HL-60 (cell line): ENCODE measurements around the gene TICAM2.

Experiments used
- DNase-seq, 2 experiments: peaks; one replicate each; pipeline ENCODE4 v3.0.0-alpha.2; 2010 to 2020; ENCODE audit warnings: low read depth in 1 of 2, low spot score in 1 of 2
- H3K27ac ChIP-seq: fragments of 250-450 bp; sonication (Bioruptor Pico); replicated peaks from 2 replicates; pipeline ENCODE4 v1.5.1; 2020; ENCODE audit warnings: mild to moderate bottlenecking, moderate library complexity
- H3K27me3 ChIP-seq: fragments of 250-450 bp; sonication (Bioruptor Pico); 2 replicates; pipeline ENCODE4 v1.5.1; 2021; ENCODE audit warnings: mild to moderate bottlenecking, moderate library complexity; ENCODE audit not compliant: insufficient read depth, poor library complexity, severe bottlenecking
- H3K4me3 ChIP-seq: replicated peaks from 2 replicates; pipeline ENCODE4 v1.5.1; 2011; ENCODE audit warnings: mild to moderate bottlenecking, control low read depth, low read length; ENCODE audit not compliant: insufficient read depth
- GABPA ChIP-seq: IDR thresholded peaks from 2 replicates; pipeline ENCODE4 v1.6.1; 2012; ENCODE audit warnings: low read depth
- POLR2AphosphoS5 ChIP-seq: IDR thresholded peaks from 2 replicates; pipeline ENCODE4 v1.6.1; 2012; ENCODE audit warnings: low read depth
- REST ChIP-seq: IDR thresholded peaks from 2 replicates; pipeline ENCODE4 v1.6.1; 2012; ENCODE audit warnings: low read depth; ENCODE audit not compliant: insufficient replicate concordance
- SPI1 ChIP-seq: IDR thresholded peaks from 2 replicates; pipeline ENCODE4 v1.6.1; 2012; ENCODE audit warnings: low read depth, mild to moderate bottlenecking, borderline replicate concordance
- TF ChIP-seq, protein P1 (sequence below): IDR thresholded peaks from one replicate; pipeline ENCODE4 v1.5.1; 2011; ENCODE audit warnings: low read length, control low read depth, inconsistent platforms; ENCODE audit not compliant: insufficient read depth

Gene TICAM2

DNA sequence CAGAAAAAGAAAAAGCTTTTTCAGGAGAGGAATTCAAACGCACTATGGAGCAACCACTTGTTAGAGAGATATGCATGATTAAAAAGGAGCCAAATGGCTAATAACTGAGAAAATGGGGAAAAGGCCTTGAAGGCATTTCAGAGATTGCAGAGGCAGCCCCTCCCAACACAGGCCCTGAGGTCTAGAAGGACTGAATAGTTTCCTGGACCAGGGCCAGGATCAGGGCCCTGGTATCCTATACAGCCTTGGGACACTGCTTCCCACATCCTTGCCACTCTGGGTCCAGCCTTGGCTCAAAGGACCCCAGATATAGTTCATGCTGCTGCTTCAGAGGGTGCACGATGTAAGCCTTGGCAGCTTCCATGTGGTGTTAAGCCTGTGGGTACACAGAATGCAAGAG is 37.0 kb downstream of the TICAM2 start:
- TF ChIP-seq SPI1 = no peak
- no peak for TF ChIP-seq GABPA
- TF ChIP-seq, protein P1, sequence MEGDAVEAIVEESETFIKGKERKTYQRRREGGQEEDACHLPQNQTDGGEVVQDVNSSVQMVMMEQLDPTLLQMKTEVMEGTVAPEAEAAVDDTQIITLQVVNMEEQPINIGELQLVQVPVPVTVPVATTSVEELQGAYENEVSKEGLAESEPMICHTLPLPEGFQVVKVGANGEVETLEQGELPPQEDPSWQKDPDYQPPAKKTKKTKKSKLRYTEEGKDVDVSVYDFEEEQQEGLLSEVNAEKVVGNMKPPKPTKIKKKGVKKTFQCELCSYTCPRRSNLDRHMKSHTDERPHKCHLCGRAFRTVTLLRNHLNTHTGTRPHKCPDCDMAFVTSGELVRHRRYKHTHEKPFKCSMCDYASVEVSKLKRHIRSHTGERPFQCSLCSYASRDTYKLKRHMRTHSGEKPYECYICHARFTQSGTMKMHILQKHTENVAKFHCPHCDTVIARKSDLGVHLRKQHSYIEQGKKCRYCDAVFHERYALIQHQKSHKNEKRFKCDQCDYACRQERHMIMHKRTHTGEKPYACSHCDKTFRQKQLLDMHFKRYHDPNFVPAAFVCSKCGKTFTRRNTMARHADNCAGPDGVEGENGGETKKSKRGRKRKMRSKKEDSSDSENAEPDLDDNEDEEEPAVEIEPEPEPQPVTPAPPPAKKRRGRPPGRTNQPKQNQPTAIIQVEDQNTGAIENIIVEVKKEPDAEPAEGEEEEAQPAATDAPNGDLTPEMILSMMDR = no peak
- no peak for TF ChIP-seq POLR2AphosphoS5
- no peak for TF ChIP-seq REST
- Histone ChIP-seq H3K27me3 (no peaks in the 10 kb centered on the region), H3K27ac (no peak overlapping the region), H3K4me3 (no peak overlapping the region)
- DNase-seq = no peak

DNA sequence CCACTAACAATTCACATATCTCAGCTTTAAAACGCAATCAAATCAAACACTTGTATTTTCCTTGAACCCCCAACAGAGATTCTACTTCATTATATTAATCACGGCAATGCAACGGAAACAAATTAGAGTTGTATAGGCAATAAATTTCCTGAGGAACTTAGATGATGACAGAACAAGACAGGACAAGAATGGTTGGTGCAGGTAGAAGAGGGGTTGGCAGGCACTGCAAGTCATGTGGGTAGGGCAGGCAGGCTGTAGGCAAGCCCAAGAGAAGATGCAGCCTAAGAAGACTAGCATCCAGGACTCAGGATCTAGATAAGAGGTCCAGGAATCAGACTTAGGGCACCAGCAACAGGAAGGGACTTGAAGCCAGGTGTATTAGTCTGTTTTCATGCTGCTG is 41.1 kb downstream of the TICAM2 start:
- H3K27ac ChIP-seq = no peak overlapping the region
- H3K27me3 ChIP-seq = no peaks in the 10 kb centered on the region
- DNase-seq = no peak
- H3K4me3 ChIP-seq = no peak overlapping the region
- TF ChIP-seq POLR2AphosphoS5 (no peak), SPI1 (no peak), GABPA (no peak), REST (no peak)
- TF ChIP-seq, protein P1 = no peak

DNA sequence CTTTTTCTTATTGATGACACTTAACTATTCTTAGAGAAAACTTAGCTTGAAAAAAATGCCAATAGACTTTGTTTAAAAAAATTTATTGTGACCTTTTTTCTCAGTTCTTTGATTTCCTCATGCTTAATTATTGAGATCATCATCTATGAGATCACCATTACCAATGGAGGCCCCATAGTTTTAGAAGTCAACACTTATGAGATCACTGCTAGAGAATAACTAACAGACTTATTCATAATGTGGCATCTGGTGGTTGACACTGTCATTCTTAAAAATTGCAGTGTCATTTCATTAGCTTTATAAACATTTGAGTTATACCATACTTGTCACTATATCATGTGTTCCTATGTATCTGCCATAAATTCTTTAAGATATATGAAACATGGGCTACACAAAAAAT is 42.8 kb downstream of the TICAM2 start:
- no peak for DNase-seq
- Histone ChIP-seq H3K4me3 (no peak overlapping the region), H3K27me3 (no peaks in the 10 kb centered on the region), H3K27ac (no peak overlapping the region)
- TF ChIP-seq GABPA (no peak), SPI1 (no peak), POLR2AphosphoS5 (no peak)

- TF ChIP-seq GABPA (no peak), SPI1 (no peak), REST (no peak), POLR2AphosphoS5 (no peak)
- TF ChIP-seq, protein P1 = no peak
- no peak for DNase-seq
- Histone ChIP-seq H3K27ac (peak overlapping the region; percentile 56; the same call in 1 of the 2 replicates), H3K27me3 (no peaks in the 10 kb centered on the region), H3K4me3 (no peak overlapping the region)
Observed at GRCh38 chr5:115558388-115558956, 43.8 kb downstream of the TICAM2 start.
